ENCODE data around the gene SLC2A9. TPM values are rescaled to one million over a fixed set of nuclear protein-coding genes. Genes with fewer than 3 reads are reported as not detected.

The SLC2A9 gene
- total and polyA plus RNA-seq, 9 donors, result 1.2 to 10.1 (median 4.8) TPM

DNA sequence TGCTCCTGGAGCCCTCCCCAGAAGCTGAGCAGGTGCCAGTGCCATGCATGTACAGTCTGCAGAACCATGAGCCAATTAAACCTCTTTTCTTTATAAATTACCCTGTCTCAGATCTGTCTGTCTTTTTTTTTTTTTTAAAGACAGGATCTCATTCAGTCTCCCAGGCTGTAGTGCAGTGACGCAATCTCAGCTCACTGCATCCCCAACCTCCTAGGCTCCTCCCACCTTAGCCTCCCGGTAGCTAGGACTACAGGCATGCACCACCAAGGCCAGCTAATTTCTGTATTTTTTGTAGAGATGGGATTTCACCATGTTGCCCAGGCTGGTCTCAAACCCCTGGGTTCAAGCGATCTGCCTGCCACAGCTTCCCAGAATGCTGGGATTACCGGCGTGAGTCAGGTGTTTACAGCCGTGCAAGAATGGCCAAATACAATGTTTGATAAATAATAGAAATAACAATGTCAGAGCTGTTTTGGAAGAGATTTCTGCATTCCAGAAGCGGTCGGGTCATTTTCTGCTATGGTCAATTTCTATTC lies 68.8 kb downstream of the SLC2A9 start:
- H3K4me1 ChIP-seq (ENCODE audit: insufficient read depth), result no peaks in the 10 kb centered on the region
- no peak overlapping the region for H3K4me3 ChIP-seq
- no peak overlapping the region for H3K27ac ChIP-seq
- no peaks in the 10 kb centered on the region for H3K27me3 ChIP-seq
- no peaks in the 10 kb centered on the region for H3K9me3 ChIP-seq
- TF ChIP-seq EP300 (IDR thresholded peaks at IDR 0.05) (no peak), POLR2A (IDR thresholded peaks at IDR 0.05) (no peak)
- TF ChIP-seq, protein P1, sequence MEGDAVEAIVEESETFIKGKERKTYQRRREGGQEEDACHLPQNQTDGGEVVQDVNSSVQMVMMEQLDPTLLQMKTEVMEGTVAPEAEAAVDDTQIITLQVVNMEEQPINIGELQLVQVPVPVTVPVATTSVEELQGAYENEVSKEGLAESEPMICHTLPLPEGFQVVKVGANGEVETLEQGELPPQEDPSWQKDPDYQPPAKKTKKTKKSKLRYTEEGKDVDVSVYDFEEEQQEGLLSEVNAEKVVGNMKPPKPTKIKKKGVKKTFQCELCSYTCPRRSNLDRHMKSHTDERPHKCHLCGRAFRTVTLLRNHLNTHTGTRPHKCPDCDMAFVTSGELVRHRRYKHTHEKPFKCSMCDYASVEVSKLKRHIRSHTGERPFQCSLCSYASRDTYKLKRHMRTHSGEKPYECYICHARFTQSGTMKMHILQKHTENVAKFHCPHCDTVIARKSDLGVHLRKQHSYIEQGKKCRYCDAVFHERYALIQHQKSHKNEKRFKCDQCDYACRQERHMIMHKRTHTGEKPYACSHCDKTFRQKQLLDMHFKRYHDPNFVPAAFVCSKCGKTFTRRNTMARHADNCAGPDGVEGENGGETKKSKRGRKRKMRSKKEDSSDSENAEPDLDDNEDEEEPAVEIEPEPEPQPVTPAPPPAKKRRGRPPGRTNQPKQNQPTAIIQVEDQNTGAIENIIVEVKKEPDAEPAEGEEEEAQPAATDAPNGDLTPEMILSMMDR (IDR thresholded peaks at IDR 0.05), result no peak
- H3K36me3 ChIP-seq, result no peaks in the 10 kb centered on the region
- no peak for DNase-seq
- intact Hi-C loops (cut with DNase I), result no loop called here
- WGBS, 3 donors, result 24 to 42% (median 30%) methylated on average over 8 of the region's 8 CpGs

DNA sequence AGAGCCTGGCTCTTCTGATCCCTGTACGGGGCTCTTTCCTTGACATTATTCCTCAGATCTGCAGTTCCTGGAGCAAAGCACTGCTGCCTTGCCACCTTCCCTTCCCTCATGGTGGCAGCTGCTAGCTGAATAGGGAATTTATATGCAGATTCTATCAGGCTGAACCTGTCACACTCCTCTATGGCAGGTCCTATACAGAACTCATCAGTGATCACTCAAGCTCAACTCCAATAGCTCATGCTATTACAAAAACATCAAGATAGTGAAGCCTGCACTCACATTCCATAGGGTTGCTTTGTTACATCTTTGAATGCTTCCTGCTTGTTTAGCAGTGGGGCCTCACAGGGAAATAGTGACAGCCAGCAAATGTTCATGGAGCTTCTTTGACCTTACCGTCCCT lies 71.7 kb downstream of the SLC2A9 start:
- H3K27me3 ChIP-seq, result no peaks in the 10 kb centered on the region
- H3K27ac ChIP-seq, result no peak overlapping the region
- H3K4me1 ChIP-seq (ENCODE audit: insufficient read depth), result no peaks in the 10 kb centered on the region
- TF ChIP-seq POLR2A (IDR thresholded peaks at IDR 0.05) (no peak), EP300 (IDR thresholded peaks at IDR 0.05) (no peak)
- TF ChIP-seq, protein P1 (IDR thresholded peaks at IDR 0.05), result no peak
- intact Hi-C loops (cut with DNase I), result no loop called here
- H3K4me3 ChIP-seq, result no peak overlapping the region
- H3K9me3 ChIP-seq, result no peaks in the 10 kb centered on the region
- no peak for DNase-seq
- WGBS, 3 donors, result 55 to 87% (median 73%) methylated on average over 2 of the region's 2 CpGs
- no peaks in the 10 kb centered on the region for H3K36me3 ChIP-seq

DNA sequence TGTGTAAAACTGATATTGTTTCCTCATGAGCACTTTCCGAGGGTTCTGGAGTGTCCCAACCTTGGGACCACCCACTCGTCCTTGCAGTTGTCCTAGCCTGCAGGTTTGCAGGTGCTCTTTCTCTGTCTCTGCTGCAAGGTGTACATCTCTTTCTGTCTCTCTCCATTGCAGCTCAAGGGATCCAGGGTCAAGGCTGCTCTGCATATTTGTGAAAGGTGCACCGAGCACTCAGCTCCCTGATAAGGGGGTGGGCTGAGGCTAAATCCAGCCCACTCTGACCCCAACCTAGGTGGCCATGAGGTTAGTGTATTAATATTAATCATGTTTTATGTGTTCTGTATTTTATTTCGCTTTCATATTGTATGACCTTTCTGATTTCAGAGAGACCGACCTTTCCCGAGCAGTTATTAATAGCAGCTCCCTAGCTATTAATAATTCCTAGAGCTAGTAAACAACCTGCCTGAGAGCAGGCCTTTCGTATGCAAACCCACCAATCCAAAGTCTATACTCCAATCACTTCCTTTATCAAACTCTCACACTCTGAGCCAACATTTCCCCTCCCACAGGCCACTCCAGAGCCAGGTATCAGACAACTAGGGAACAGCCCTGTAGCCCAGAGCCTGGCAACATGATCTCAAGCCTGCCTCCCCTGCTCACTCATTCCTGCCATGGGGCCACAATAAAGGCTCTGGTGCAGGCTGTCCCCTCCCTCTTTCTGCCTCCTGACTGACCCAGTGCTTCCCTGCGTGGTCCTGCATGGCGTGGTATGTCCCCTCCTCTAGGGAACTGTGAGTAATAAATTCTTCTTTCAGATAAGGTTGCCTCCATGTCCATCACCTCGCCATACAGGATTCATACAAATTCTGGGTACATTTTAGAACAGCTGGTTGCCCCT lies 73.9 kb downstream of the SLC2A9 start:
- Histone ChIP-seq H3K36me3 (no peaks in the 10 kb centered on the region), H3K27ac (no peak overlapping the region), H3K27me3 (no peaks in the 10 kb centered on the region), H3K9me3 (no peaks in the 10 kb centered on the region), H3K4me1 (ENCODE audit: insufficient read depth) (no peaks in the 10 kb centered on the region), H3K4me3 (no peak overlapping the region)
- DNase-seq, result no peak
- TF ChIP-seq, protein P1 (IDR thresholded peaks at IDR 0.05), result no peak
- no peak for TF ChIP-seq EP300 (IDR thresholded peaks at IDR 0.05)
- TF ChIP-seq POLR2A (IDR thresholded peaks at IDR 0.05), result no peak
- intact Hi-C loops (cut with DNase I), result no loop called here
- WGBS, 3 donors, result 75 to 83% (median 75%) methylated on average over 10 of the region's 10 CpGs

DNA sequence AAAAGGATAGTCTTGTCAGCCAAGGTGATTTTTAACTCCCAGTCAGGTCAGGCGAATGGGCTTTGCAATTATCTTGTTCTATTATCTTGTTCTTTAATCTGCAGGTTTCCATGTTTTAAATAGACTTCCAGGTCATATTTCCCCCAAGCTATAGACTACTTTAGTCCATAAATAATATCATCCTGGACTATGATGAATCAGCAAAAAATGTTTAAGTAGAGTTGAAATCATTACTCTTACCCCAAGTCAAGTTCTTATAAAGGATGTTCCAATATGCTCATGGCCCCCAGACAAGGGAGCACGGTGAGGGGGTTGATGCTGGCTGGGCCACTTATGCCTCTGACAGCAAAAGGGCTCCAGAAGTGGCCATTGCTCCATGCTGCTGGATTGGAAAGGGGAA lies 75.1 kb downstream of the SLC2A9 start:
- Histone ChIP-seq H3K9me3 (no peaks in the 10 kb centered on the region), H3K27ac (no peak overlapping the region), H3K4me3 (no peak overlapping the region), H3K4me1 (ENCODE audit: insufficient read depth) (no peaks in the 10 kb centered on the region), H3K36me3 (no peaks in the 10 kb centered on the region), H3K27me3 (no peaks in the 10 kb centered on the region)
- no peak for DNase-seq
- WGBS, 3 donors, result 94 to 99% (median 95%) methylated on average over 2 of the region's 2 CpGs
- TF ChIP-seq POLR2A (IDR thresholded peaks at IDR 0.05) (no peak), EP300 (IDR thresholded peaks at IDR 0.05) (no peak)
- TF ChIP-seq, protein P1 (IDR thresholded peaks at IDR 0.05), result no peak
- intact Hi-C loops (cut with DNase I), result no loop called here
